Activated CD8-positive, alpha-beta memory T cell treated with anti-CD3 and anti-CD28 coated beads, Interleukin-2, amount 50 U/mL, for 24 hours (primary cell): ENCODE data around the gene RBM12.
A peak's percentile ranks its signal among the peaks of the same experiment; 100 is the strongest.

ENCODE experiments used
- DNase-seq: peaks from one replicate; pipeline ENCODE4 v3.0.0-alpha.2; 2020; ENCODE audit errors: extremely low read depth

The RBM12 gene

GRCh38 chr20:35621560-35621946 lies 43.1 kb downstream of the RBM12 start:
- DNase-seq, result no peak

GRCh38 chr20:35620818-35621559 lies 43.7 kb downstream of the RBM12 start:
- no peak for DNase-seq

- peak; percentile 46 for DNase-seq
Observed at GRCh38 chr20:35619196-35620095, 45.3 kb downstream of the RBM12 start.

- no peak for DNase-seq
Observed at GRCh38 chr20:35618263-35619131, 46.2 kb downstream of the RBM12 start.

GRCh38 chr20:35617397-35618262 lies 47.1 kb downstream of the RBM12 start:
- no peak for DNase-seq

- no peak for DNase-seq
Observed at GRCh38 chr20:35616465-35617396, 48.0 kb downstream of the RBM12 start.

GRCh38 chr20:35615667-35616464 lies 48.8 kb downstream of the RBM12 start, which contains the start of gene SPAG4:
Gene SPAG4 (plus strand): TSS chr20:35615829. CDS start chr20:35616004, 175 bp downstream.
- peak; percentile 98 for DNase-seq

- no peak for DNase-seq
Observed at GRCh38 chr20:35611482-35611881, 53.2 kb downstream of the RBM12 start.

GRCh38 chr20:35610833-35611427 lies 53.8 kb downstream of the RBM12 start:
- DNase-seq, result no peak

GRCh38 chr20:35607003-35607735 lies 57.5 kb downstream of the RBM12 start:
- no peak for DNase-seq

- DNase-seq, result no peak
Observed at GRCh38 chr20:35606127-35606526, 58.6 kb downstream of the RBM12 start.

GRCh38 chr20:35604449-35604747 lies 60.3 kb downstream of the RBM12 start:
- DNase-seq, result no peak

GRCh38 chr20:35603695-35604448 lies 60.8 kb downstream of the RBM12 start:
- DNase-seq, result no peak

- DNase-seq, result no peak
Observed at GRCh38 chr20:35602851-35603495, 61.7 kb downstream of the RBM12 start.

- DNase-seq, result no peak
Observed at GRCh38 chr20:35601990-35602389, 62.7 kb downstream of the RBM12 start.
